OCI-LY7 (cell line): ENCODE results near the gene ERCC3. TPM values are rescaled to one million over a fixed set of nuclear protein-coding genes. Genes with fewer than 3 reads are reported as not detected.

ENCODE experiments used
- BruUV-seq: library from RNA; stranded (reverse); fragments of 400-500 nt; replicated peaks from 2 replicates; lab custom pipeline; 2021; lab: Mats Ljungman, UMichigan
- CTCF ChIA-PET: fragments of 300-600 bp; sonication (Branson Sonifier 250); formaldehyde crosslinking; loops from one replicate; lab custom pipeline; 2022; ENCODE audit warnings: antibody characterized with exemption; ENCODE audit not compliant: unreplicated experiment; lab: Charles Lee
- POLR2A ChIA-PET: fragments of 300-600 bp; sonication (Branson Sonifier 250); formaldehyde crosslinking; loops from one replicate; lab custom pipeline; 2022; ENCODE audit warnings: antibody characterized with exemption; lab: Charles Lee
- DNase-seq: peaks from one replicate; pipeline ENCODE4 v3.0.0-alpha.2; 2015; ENCODE audit warnings: low spot score
- H2AFZ ChIP-seq: fragments of 200-600 bp; sonication (generic), shearing (Covaris generic); 2 replicates; pipeline ENCODE4 v1.6.1; 2014; ENCODE audit warnings: mild to moderate bottlenecking, antibody characterized with exemption, low read length, moderate library complexity
- H3K27ac ChIP-seq: fragments of 200-600 bp; sonication (generic); 2 replicates; pipeline ENCODE4 v1.5.1; 2014; ENCODE audit warnings: mixed run types, low read depth, mild to moderate bottlenecking, moderate library complexity, low read length, inconsistent platforms; ENCODE audit not compliant: poor library complexity, severe bottlenecking
- H3K36me3 ChIP-seq: fragments of 200-600 bp; sonication (generic); 2 replicates; pipeline ENCODE4 v1.6.1; 2014; ENCODE audit warnings: mild to moderate bottlenecking, antibody characterized with exemption, low read length, moderate library complexity, mixed read lengths; ENCODE audit not compliant: insufficient read depth
- H3K4me1 ChIP-seq: fragments of 200-600 bp; sonication (generic); 2 replicates; pipeline ENCODE4 v1.5.1; 2014; ENCODE audit warnings: mild to moderate bottlenecking, low read length; ENCODE audit not compliant: insufficient read depth, poor library complexity, severe bottlenecking
- H3K4me2 ChIP-seq: fragments of 200-600 bp; sonication (generic); 2 replicates; pipeline ENCODE4 v1.6.1; 2014; ENCODE audit warnings: mild to moderate bottlenecking, low read length
- H3K4me3 ChIP-seq: fragments of 200-600 bp; sonication (generic); 2 replicates; pipeline ENCODE4 v1.5.1; 2014; ENCODE audit warnings: mild to moderate bottlenecking, low read depth, low read length; ENCODE audit not compliant: poor library complexity, severe bottlenecking
- H3K79me2 ChIP-seq: fragments of 200-600 bp; sonication (generic); 2 replicates; pipeline ENCODE4 v1.6.1; 2016; ENCODE audit warnings: low read depth, mild to moderate bottlenecking, low read length, moderate library complexity, mixed read lengths; ENCODE audit not compliant: insufficient read depth
- H3K9me2 ChIP-seq: fragments of 200-600 bp; sonication (generic); 2 replicates; pipeline ENCODE4 v1.6.1; 2016; ENCODE audit warnings: mild to moderate bottlenecking, low read length, mixed read lengths; ENCODE audit not compliant: insufficient read depth
- H3K9me3 ChIP-seq: fragments of 200-600 bp; sonication (generic); 2 replicates; pipeline ENCODE4 v1.6.1; 2014; ENCODE audit warnings: mild to moderate bottlenecking, mixed run types, low read length, mixed read lengths
- H4K20me1 ChIP-seq: fragments of 200-600 bp; sonication (generic); 2 replicates; pipeline ENCODE4 v1.6.1; 2014; ENCODE audit warnings: mild to moderate bottlenecking, antibody characterized with exemption, low read length, moderate library complexity, mixed read lengths; ENCODE audit not compliant: insufficient read depth
- CTCF ChIP-seq: fragments of 200-600 bp; sonication (generic); conservative IDR thresholded peaks from 2 replicates; pipeline ENCODE4 v1.5.1; 2014; ENCODE audit warnings: mild to moderate bottlenecking, antibody characterized with exemption, low read length, moderate library complexity, mixed read lengths
- EZH2phosphoT487 ChIP-seq: fragments of 200-600 bp; sonication (generic); IDR thresholded peaks from 2 replicates; pipeline ENCODE4 v1.6.1; 2018; ENCODE audit warnings: low read depth, borderline replicate concordance, mild to moderate bottlenecking, mixed run types, antibody characterized with exemption, low read length, moderate library complexity, mixed read lengths
- intact Hi-C: fragments of 100-400 bp; cut with micrococcal nuclease; formaldehyde crosslinking; loops from one replicate; pipeline ENCODE4 v1.10.0; 2022; ENCODE audit not compliant: unreplicated experiment
- total RNA-seq, 2 experiments: library from RNA; depleted of rRNA in 1 of 2; stranded (reverse); fragments of >200 nt in 1 of 2; shearing (Covaris generic) in 1 of 2; gene quantifications; 2 replicates each; pipeline ENCODE4 v1.2.3, GENCODE V29; 2014 to 2022

Gene ERCC3
- total RNA-seq, 2 experiments from 2014 or later = 35.1 to 58.4 TPM

GRCh38 chr2:127256381-127256780 lies 37.6 kb downstream of the ERCC3 start:
- H3K9me2 ChIP-seq = no peaks in the 10 kb centered on the region
- H3K4me3 ChIP-seq = no peak overlapping the region
- H3K9me3 ChIP-seq = no peaks in the 10 kb centered on the region
- TF ChIP-seq EZH2phosphoT487 = no peak
- TF ChIP-seq CTCF = no peak
- H3K4me1 ChIP-seq = no peaks in the 10 kb centered on the region
- ChIA-PET POLR2A (interaction anchor here (0.6 kb wide), 1 partner anchor 352 kb away, joined by 6 read pairs; no protein-coding TSS in a partner anchor), CTCF (no interaction called here)
- intact Hi-C loops = no loop called here
- peaks cover 50% of the 10 kb centered on the region for H3K36me3 ChIP-seq
- no peak overlapping the region for H3K4me2 ChIP-seq
- no peak for DNase-seq
- BruUV-seq = no TSS peak
- H4K20me1 ChIP-seq = no peaks in the 10 kb centered on the region
- H2AFZ ChIP-seq = no peak overlapping the region
- H3K27ac ChIP-seq = no peak overlapping the region
- no peaks in the 10 kb centered on the region for H3K79me2 ChIP-seq

DNA sequence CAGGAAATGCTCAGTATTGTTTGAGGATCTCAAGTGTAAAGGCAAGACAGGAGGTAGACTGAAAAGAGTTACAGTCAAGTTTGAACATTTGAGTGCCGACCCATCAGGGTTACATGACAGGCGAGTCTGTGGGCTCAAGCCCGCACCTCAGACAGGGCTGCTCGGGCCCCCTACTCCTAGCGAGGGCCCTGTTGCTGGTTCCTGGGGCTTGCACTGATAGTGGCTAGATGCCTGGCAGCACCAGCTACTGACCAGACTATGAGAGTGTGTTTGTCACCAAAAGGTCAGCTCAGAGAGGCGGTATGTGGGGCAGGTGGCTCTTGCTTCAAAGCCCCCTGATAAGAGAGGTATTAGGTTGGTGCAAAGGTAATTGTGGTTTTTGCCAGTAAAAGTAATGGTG lies 38.2 kb downstream of the ERCC3 start:
- CTCF ChIA-PET = no interaction called here
- H3K27ac ChIP-seq = no peak overlapping the region
- H3K9me3 ChIP-seq = no peaks in the 10 kb centered on the region
- POLR2A ChIA-PET = no interaction called here
- no peak overlapping the region for H3K4me2 ChIP-seq
- no peaks in the 10 kb centered on the region for H3K79me2 ChIP-seq
- no peaks in the 10 kb centered on the region for H3K9me2 ChIP-seq
- no peaks in the 10 kb centered on the region for H3K4me1 ChIP-seq
- peaks cover 44% of the 10 kb centered on the region for H3K36me3 ChIP-seq
- no peaks in the 10 kb centered on the region for H4K20me1 ChIP-seq
- intact Hi-C loops = no loop called here
- no peak overlapping the region for H3K4me3 ChIP-seq
- TF ChIP-seq CTCF (no peak), EZH2phosphoT487 (no peak)
- BruUV-seq = no TSS peak
- H2AFZ ChIP-seq = no peak overlapping the region
- no peak for DNase-seq

DNA sequence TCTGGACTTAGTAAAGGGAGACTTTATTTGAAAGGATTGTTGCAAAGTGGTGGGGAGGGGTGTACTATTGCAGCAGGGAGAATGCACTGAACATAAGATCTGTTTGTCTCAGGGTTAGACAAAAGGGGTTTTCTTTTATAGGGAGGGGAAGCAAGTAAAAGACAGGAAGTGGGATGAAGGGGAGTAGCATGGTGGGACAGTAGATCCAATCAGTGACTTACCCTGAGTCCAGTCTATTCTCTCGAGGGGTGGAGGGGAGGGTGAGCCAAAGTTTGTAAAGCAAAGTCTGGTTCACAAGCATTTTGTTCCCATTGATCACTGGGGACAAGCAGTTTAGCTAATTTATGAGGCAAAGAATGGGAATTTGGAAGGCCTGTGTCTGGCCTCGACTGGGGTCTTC lies 38.8 kb downstream of the ERCC3 start:
- POLR2A ChIA-PET = no interaction called here
- H3K9me2 ChIP-seq = no peaks in the 10 kb centered on the region
- H2AFZ ChIP-seq = no peak overlapping the region
- no peak overlapping the region for H3K4me2 ChIP-seq
- no peak for DNase-seq
- peaks cover 38% of the 10 kb centered on the region for H3K36me3 ChIP-seq
- H3K27ac ChIP-seq = no peak overlapping the region
- intact Hi-C loops = no loop called here
- H4K20me1 ChIP-seq = no peaks in the 10 kb centered on the region
- no TSS peak for BruUV-seq
- no peaks in the 10 kb centered on the region for H3K9me3 ChIP-seq
- TF ChIP-seq CTCF (no peak), EZH2phosphoT487 (no peak)
- no peak overlapping the region for H3K4me3 ChIP-seq
- H3K79me2 ChIP-seq = no peaks in the 10 kb centered on the region
- H3K4me1 ChIP-seq = no peaks in the 10 kb centered on the region
- CTCF ChIA-PET = no interaction called here
